ENCODE data around the gene PKN1.
"Not testable (repeated sequence)": the region's sequence is repeated elsewhere in the genome, so short reads cannot be mapped to it uniquely, and the experiment has no call there.

The PKN1 gene

DNA sequence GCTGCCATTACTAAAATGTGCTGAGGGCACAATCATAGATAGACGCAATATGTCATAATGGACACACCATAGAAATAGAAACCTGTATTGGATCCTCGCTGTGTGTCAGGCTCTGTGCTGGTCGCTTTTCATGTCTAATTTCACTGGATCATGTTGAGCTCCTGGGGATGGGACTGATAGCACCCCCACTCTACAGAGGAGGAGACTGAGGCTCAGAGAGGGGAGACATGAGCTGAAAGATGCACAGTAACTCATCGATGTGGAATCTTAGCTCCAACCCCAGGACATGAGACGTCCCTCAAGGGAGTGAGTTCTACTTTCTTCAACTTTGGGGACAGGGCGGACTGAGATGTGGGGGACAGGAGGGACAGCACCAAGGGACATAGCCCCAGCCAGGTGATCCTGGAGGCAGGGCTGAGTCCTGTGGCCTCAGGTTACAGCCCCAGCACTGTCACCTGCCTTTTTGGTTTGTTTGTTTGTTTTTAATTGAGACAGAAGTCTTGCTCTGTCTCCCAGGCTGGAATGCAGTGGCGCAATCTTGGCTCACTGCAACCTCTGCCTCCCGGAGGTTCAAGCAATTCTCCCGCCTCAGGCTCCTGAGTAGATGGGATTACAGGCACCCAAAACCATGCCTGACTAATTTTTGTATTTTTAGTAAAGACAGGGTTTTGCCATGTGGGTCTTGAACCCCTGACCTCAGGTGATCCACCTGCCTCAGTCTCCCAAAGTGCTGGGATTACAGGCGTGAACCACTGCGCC, 69.4 kb downstream of the PKN1 start:
- TF ChIP-seq, protein P1, sequence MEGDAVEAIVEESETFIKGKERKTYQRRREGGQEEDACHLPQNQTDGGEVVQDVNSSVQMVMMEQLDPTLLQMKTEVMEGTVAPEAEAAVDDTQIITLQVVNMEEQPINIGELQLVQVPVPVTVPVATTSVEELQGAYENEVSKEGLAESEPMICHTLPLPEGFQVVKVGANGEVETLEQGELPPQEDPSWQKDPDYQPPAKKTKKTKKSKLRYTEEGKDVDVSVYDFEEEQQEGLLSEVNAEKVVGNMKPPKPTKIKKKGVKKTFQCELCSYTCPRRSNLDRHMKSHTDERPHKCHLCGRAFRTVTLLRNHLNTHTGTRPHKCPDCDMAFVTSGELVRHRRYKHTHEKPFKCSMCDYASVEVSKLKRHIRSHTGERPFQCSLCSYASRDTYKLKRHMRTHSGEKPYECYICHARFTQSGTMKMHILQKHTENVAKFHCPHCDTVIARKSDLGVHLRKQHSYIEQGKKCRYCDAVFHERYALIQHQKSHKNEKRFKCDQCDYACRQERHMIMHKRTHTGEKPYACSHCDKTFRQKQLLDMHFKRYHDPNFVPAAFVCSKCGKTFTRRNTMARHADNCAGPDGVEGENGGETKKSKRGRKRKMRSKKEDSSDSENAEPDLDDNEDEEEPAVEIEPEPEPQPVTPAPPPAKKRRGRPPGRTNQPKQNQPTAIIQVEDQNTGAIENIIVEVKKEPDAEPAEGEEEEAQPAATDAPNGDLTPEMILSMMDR (IDR thresholded peaks at IDR 0.05; ENCODE audit: insufficient read depth, low read depth, low read length, missing control alignments): no peak
- H3K4me3 ChIP-seq (ENCODE audit: low read length): no peak overlapping the region
- peak; percentile 67 for DNase-seq (ENCODE audit: low read depth)

DNA sequence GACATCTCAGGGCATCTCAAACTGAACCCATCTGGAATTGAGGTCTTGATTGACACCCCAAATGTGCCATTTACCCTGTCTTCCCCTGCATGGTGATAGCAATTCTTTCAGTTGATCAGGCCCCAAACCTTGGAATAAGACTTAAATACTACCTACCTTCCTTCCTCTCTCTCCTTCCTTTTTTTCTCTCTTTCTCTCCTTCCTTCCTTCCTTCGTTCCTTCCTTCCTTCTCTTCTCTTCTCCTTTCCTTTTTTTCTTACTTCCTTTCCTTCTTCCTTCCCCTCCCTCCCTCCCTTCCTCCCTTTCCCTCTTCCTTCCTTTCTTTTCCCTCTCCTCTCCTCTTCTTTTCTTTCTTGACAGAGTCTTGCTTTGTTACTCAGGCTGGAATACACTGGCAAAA, 70.2 kb downstream of the PKN1 start:
- TF ChIP-seq, protein P1 (IDR thresholded peaks at IDR 0.05; ENCODE audit: insufficient read depth, low read depth, low read length, missing control alignments): no peak
- no peak overlapping the region for H3K4me3 ChIP-seq (ENCODE audit: low read length)
- no peak for DNase-seq (ENCODE audit: low read depth)

DNA sequence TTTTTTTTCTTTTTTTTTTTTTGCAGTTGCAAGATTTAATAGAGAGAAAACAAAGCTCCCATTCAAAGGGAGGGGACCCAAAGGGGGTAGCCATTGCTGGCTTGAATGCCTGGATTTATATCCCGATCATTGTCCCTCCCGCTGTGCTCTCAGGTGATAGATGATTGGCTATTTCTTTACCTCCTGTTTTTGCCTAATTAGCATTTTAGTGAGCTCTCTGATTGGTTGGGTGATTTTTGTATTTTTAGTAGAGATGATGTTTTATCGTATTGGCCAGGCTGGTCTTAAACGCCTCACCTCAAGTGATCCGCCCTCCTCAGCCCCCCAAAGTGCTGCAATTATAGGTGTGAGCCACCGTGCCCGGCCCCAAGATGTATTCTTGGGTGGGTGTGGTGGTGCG, 71.5 kb downstream of the PKN1 start:
- H3K4me3 ChIP-seq (ENCODE audit: low read length); DNase-seq (ENCODE audit: low read depth): not testable (repeated sequence)

DNA sequence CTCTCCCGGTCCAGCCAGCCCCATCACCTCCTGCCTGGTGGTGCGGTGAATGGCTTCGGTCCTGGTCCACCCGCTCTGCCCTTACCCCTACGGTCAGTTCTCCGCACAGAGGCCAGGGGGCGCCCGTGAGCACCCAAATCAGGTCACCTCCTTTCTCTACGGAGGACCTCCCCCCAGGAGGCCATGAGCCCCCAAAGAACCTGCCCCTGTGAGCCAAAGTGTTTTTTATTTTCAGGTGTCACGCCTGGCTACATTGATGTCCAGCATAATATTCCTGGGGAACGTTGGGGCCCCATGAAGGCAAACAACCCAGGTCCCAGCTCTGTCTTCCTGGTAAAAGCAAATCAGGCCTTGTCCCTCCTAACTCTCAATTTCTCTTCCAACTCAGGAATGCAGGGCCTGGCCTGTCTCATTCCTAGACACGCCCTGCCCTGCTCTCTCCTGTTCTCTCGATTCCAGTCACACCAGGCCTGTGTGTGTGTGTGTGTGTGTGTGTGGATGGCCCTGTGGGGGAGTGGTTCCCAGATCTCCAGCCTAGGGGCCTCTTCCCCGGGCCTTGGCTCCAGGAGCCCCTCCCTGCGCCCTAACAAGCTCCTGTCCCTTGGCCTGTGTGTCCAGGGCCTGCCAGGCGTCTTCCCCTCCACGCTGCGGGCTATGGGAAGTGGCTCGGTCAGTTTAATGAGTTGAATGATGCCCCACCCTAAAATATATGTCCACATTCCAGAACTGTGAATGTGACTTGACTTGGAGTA, 72.6 kb downstream of the PKN1 start:
- DNase-seq (ENCODE audit: low read depth): peak; percentile 97
- no peak overlapping the region for H3K4me3 ChIP-seq (ENCODE audit: low read length)

DNA sequence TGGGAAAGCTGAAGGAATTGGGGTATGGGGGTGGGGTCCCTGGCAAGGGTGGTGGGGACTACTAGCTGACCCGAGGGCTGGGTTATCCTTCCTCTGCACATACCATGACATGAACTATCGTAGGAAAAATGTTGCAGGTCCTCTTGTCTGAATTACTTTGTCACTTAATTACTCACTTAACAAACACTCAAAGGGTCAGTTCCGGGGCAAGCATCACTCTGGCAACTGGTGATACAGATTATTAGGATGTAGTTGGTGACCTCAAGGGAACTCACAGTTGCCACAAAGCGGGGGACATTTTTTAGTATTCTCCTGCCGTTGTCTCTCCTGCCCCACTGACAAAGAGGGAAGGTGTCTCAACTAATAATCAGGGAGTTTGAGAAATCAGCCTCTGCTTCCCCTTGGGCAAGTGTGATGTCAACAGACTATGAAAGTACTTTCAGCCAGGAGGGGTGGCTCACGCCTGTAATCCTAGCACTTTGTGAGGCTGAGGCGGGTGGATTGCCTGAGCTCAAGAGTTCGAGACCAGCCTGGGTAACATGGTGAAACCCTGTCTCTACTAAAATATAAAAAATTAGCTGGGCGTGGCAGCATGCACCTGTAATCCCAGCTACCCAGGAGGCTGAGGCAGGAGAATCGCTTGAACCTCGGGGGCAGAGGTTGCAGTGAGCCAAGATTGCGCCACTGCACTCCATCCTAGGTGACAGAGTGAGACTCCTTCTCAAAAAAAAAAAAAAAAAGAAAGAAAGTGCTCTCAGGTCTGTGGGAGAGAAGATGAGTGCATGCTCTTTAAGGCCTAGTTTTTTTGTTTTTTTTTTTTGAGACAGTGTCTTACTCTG, 74.8 kb downstream of the PKN1 start:
- peak; percentile 86 for DNase-seq (ENCODE audit: low read depth)
- TF ChIP-seq, protein P1 (IDR thresholded peaks at IDR 0.05; ENCODE audit: insufficient read depth, low read depth, low read length, missing control alignments): no peak
- no peak overlapping the region for H3K4me3 ChIP-seq (ENCODE audit: low read length)

More for the DNA sequence above, 72.6 kb downstream of the PKN1 start:
- TF ChIP-seq, protein P1 (IDR thresholded peaks at IDR 0.05; ENCODE audit: insufficient read depth, low read depth, low read length, missing control alignments): peak; percentile 90

DNA sequence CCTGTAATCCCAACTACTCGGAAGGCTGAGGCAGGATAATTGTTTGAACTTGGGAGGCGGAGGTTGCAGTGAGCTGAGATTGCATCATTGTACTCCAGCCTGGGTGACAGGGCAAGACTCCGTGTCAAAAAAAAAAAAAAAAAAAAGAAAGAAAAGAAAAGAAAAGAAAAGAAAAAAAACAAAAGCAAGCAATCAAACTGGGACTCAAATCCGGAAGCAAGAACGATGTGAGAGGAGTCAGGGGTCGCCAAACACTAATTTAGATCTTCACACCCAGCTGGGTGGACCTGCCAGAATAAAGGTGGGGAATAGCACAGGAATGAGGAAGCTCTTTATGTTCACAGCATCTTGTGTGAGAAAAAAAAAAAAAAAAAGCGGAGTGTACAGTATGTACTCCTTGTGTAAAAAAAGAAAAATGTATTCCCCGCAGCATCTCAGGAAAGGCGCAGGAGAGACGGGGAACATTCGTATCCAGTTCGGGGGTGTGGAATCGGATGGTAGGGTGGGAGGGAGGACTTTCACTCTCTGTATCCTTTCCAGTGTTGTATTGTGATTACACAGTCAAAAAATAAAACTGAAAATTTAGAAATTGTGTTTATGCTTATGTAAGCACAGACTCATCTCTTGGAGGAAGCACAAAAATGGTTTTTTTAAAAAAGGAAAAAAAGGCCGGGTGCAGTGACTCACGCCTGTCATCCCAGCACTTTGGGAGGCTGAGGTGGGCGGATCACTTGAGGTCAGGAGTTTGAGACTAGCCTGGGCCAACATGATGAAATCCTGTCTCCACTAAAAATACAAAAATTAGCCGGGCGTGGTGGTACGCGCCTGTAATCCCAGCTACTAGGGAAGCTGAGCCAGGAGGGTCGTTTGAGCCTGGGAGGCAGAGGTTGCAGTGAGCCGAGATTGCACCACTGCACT, 77.5 kb downstream of the PKN1 start:
- TF ChIP-seq, protein P1 (IDR thresholded peaks at IDR 0.05; ENCODE audit: insufficient read depth, low read depth, low read length, missing control alignments): no peak
- H3K4me3 ChIP-seq (ENCODE audit: low read length): peak overlapping the region; percentile 2
- DNase-seq (ENCODE audit: low read depth): peak; percentile 76

Data from epithelial cell of esophagus (primary cell).